H1 (cell line): ENCODE data around the gene PPP1R12C. TPM values are rescaled to one million over a fixed set of nuclear protein-coding genes. Genes with fewer than 3 reads are reported as not detected.

Experiments used
- BRCA1 ChIP-seq: IDR thresholded peaks from 2 replicates; pipeline ENCODE4 v1.6.1; 2012; ENCODE audit warnings: low read depth, low read length, improper control_type of control experiment
- CHD1 ChIP-seq: IDR thresholded peaks from 2 replicates; pipeline ENCODE4 v1.6.1; 2012; ENCODE audit warnings: low read depth, low read length, improper control_type of control experiment
- CHD2 ChIP-seq: IDR thresholded peaks from 2 replicates; pipeline ENCODE4 v1.6.1; 2012; ENCODE audit warnings: low read length, improper control_type of control experiment
- CTBP2 ChIP-seq: IDR thresholded peaks from 2 replicates; pipeline ENCODE4 v1.7.0; 2011; ENCODE audit warnings: borderline replicate concordance, mild to moderate bottlenecking, moderate library complexity, mixed read lengths, low read length; ENCODE audit not compliant: insufficient read depth, insufficient read length
- EGR1 ChIP-seq: IDR thresholded peaks from 2 replicates; pipeline ENCODE4 v1.6.1; 2011; ENCODE audit warnings: low read depth, low read length, borderline replicate concordance
- EZH2 ChIP-seq: fragments of 200-600 bp; sonication (generic); IDR thresholded peaks from 2 replicates; pipeline ENCODE4 v1.7.1; 2012; ENCODE audit warnings: low read depth, mild to moderate bottlenecking, moderate library complexity, low read length, inconsistent platforms; ENCODE audit not compliant: severe bottlenecking
- HDAC6 ChIP-seq: IDR thresholded peaks from one replicate; pipeline ENCODE4 v1.7.1; 2012; ENCODE audit warnings: low read depth, mild to moderate bottlenecking, inconsistent platforms, low read length, moderate library complexity
- JUND ChIP-seq: IDR thresholded peaks from 2 replicates; pipeline ENCODE4 v1.6.1; 2011; ENCODE audit warnings: mild to moderate bottlenecking, improper control_type of control experiment, low read length
- KDM4A ChIP-seq: IDR thresholded peaks from one replicate; pipeline ENCODE4 v1.7.1; 2012; ENCODE audit warnings: low read depth, mild to moderate bottlenecking, moderate library complexity, low read length, inconsistent platforms; ENCODE audit not compliant: severe bottlenecking
- MAFK ChIP-seq: IDR thresholded peaks from 2 replicates; pipeline ENCODE4 v1.6.1; 2012; ENCODE audit warnings: low read depth, mild to moderate bottlenecking, improper control_type of control experiment, low read length
- NANOG ChIP-seq: IDR thresholded peaks from 2 replicates; pipeline ENCODE4 v1.6.1; 2011; ENCODE audit warnings: low read length, low read depth, mild to moderate bottlenecking, inconsistent platforms; ENCODE audit not compliant: insufficient read depth, poor library complexity, severe bottlenecking
- NRF1 ChIP-seq: IDR thresholded peaks from 2 replicates; pipeline ENCODE4 v1.6.1; 2011; ENCODE audit warnings: mild to moderate bottlenecking, low read depth, low read length, improper control_type of control experiment
- POLR2A ChIP-seq, 2 experiments: IDR thresholded peaks; 1 replicate in 1 of 2; 2 replicates in 1 of 2; pipeline ENCODE4 v1.6.1; 2011; ENCODE audit warnings: low read depth in 2 of 2, low read length in 2 of 2, mild to moderate bottlenecking in 2 of 2; ENCODE audit errors: control extremely low read depth in 1 of 2
- RAD21 ChIP-seq, 2 experiments: IDR thresholded peaks in 1 of 2; conservative IDR thresholded peaks in 1 of 2; 2 replicates each; pipeline ENCODE4 v1.6.1; 2011; ENCODE audit warnings: low read depth in 2 of 2, low read length in 2 of 2, improper control_type of control experiment in 1 of 2, inconsistent platforms in 1 of 2, mild to moderate bottlenecking in 1 of 2, moderate library complexity in 1 of 2
- RFX5 ChIP-seq: IDR thresholded peaks from 2 replicates; pipeline ENCODE4 v1.6.1; 2011; ENCODE audit warnings: low read depth, low read length, improper control_type of control experiment, borderline replicate concordance
- SIN3A ChIP-seq, 2 experiments: IDR thresholded peaks in 1 of 2; conservative IDR thresholded peaks in 1 of 2; 2 replicates each; pipeline ENCODE4 v1.6.1; 2011 to 2012; ENCODE audit warnings: low read length in 2 of 2, improper control_type of control experiment in 1 of 2, low read depth in 1 of 2, mild to moderate bottlenecking in 1 of 2
- SIRT6 ChIP-seq: IDR thresholded peaks from one replicate; pipeline ENCODE4 v1.7.1; 2012; ENCODE audit warnings: low read length, inconsistent platforms
- SP1 ChIP-seq: IDR thresholded peaks from 2 replicates; pipeline ENCODE4 v1.6.1; 2011; ENCODE audit warnings: low read depth, low read length
- SP4 ChIP-seq: IDR thresholded peaks from 2 replicates; pipeline ENCODE4 v1.6.1; 2012; ENCODE audit warnings: low read length, inconsistent platforms
- SRF ChIP-seq: IDR thresholded peaks from 2 replicates; pipeline ENCODE4 v1.6.1; 2011; ENCODE audit warnings: mild to moderate bottlenecking, low read depth, low read length, moderate library complexity
- SUZ12 ChIP-seq: fragments of 200-600 bp; sonication (generic); IDR thresholded peaks from 2 replicates; pipeline ENCODE4 v1.6.1; 2012; ENCODE audit warnings: mild to moderate bottlenecking, inconsistent platforms, low read length, moderate library complexity, mixed read lengths
- TBP ChIP-seq: IDR thresholded peaks from 2 replicates; pipeline ENCODE4 v1.6.1; 2011; ENCODE audit warnings: low read depth, low read length, improper control_type of control experiment
- YY1 ChIP-seq: IDR thresholded peaks from 2 replicates; pipeline ENCODE4 v1.6.1; 2011; ENCODE audit warnings: low read depth, mild to moderate bottlenecking, low read length
- polyA plus RNA-seq, 7 experiments: library from polyadenylated mRNA; depleted of rRNA in 3 of 7; stranded (reverse) in 5 of 7; unstranded in 2 of 7; fragments of >200 nt in 5 of 7; fragments of 200-250 nt in 2 of 7; gene quantifications; 1 replicate in 5 of 7; 2 replicates in 1 of 7; 4 replicates in 1 of 7; pipeline versions ENCODE4 v1.2.1 to v1.2.3, GENCODE V29; 2011 to 2013; ENCODE audit warnings: missing spikeins in 2 of 7, mixed read lengths in 2 of 7
- total RNA-seq: library from RNA; stranded (reverse); fragmentation: NEBNext Ultra II Directional; extraction: Animal tissue kit (Norgen Biotek cat#: 25700); gene quantifications from 2 replicates; pipeline ENCODE4 v1.2.1, GENCODE V29; 2021
- TF ChIP-seq, protein P1 (sequence below): IDR thresholded peaks from 2 replicates; pipeline ENCODE4 v1.6.1; 2011; ENCODE audit warnings: low read length, improper control_type of control experiment

The PPP1R12C gene
- total and polyA plus RNA-seq, 2 of the 8 experiments (the other 6 are each of a cell fraction or from before 2014, with no cell fraction given): 31.7 to 71.5 TPM

DNA sequence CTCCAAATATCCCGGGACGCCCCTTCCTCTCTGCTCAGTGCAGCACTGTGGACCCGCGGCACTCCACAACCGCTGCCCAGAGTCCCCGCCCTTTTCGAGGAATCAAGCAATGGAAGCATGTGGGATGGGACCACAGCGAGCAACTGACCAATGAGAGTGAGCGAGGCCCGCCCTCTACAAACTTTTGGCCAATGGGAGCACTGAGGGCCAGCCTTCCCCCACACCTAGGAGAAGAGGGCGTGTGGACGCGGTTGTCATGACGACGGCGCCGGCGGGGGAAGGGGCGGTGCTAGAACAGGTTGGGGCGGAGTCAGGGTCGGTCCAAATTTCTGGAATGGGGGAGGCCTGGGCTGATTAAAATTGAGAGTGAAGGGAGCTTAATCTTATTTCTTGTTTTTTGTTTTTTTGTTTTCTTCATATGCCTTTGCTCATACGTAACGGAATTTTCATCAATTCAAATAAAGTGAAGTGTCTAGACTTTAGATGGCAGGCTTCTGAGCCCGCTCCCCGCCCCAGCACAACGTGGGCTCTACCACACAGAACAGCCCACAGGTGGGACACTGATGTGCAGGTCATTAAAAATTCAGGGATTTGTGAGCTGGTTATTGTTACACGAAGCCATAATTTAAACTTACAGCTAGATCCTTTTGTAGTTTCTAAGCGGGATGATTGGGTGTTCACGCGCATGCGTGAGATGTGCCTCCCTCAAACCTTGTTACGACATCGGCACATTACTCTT is 49.3 kb upstream of the PPP1R12C start, which contains the start of gene DNAAF3 (continued):
- TF ChIP-seq RAD21 (IDR thresholded peaks at IDR 0.05 in 1 of 2, conservative IDR thresholded peaks at IDR 0.05 in 1 of 2; ENCODE audit: low read depth in 2 of 2, low read length in 2 of 2) (no peak), YY1 (no peak), SP4 (peak; percentile 75), NANOG (no peak), HDAC6 (no peak), MAFK (no peak), POLR2A (IDR thresholded peaks at IDR 0.05; ENCODE audit: control extremely low read depth in 1 of 2, low read depth in 2 of 2, low read length in 2 of 2) (no peak), SRF (no peak), SIN3A (conservative IDR thresholded peaks at IDR 0.05 in 1 of 2, IDR thresholded peaks at IDR 0.05 in 1 of 2; ENCODE audit: low read depth in 1 of 2, low read length in 2 of 2) (peak in 1 of 2 experiments; percentile 73; a peak in 2 of 4 replicates), EZH2 (no peak), CTBP2 (no peak), SUZ12 (no peak), BRCA1 (no peak), RFX5 (no peak), EGR1 (peak; percentile 27; the same call in 1 of the 2 replicates), SP1 (peak; percentile 96), KDM4A (no peak), NRF1 (peak; percentile 36; the same call in 1 of the 2 replicates), CHD2 (peak; percentile 84), JUND (peak; percentile 96), TBP (no peak), CHD1 (peak; percentile 98), SIRT6 (no peak)
- TF ChIP-seq, protein P1, sequence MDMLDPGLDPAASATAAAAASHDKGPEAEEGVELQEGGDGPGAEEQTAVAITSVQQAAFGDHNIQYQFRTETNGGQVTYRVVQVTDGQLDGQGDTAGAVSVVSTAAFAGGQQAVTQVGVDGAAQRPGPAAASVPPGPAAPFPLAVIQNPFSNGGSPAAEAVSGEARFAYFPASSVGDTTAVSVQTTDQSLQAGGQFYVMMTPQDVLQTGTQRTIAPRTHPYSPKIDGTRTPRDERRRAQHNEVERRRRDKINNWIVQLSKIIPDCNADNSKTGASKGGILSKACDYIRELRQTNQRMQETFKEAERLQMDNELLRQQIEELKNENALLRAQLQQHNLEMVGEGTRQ: no peak
